NCI-H146 treated with DMSO at 0.1 percent for 48 hours (cell line): ENCODE measurements around the gene UQCR11.

Experiments
- DNase-seq: peaks from one replicate; lab custom pipeline; 2025; ENCODE audit not compliant: unreplicated experiment; lab: John Stamatoyannopoulos, UW

The UQCR11 gene

DNA sequence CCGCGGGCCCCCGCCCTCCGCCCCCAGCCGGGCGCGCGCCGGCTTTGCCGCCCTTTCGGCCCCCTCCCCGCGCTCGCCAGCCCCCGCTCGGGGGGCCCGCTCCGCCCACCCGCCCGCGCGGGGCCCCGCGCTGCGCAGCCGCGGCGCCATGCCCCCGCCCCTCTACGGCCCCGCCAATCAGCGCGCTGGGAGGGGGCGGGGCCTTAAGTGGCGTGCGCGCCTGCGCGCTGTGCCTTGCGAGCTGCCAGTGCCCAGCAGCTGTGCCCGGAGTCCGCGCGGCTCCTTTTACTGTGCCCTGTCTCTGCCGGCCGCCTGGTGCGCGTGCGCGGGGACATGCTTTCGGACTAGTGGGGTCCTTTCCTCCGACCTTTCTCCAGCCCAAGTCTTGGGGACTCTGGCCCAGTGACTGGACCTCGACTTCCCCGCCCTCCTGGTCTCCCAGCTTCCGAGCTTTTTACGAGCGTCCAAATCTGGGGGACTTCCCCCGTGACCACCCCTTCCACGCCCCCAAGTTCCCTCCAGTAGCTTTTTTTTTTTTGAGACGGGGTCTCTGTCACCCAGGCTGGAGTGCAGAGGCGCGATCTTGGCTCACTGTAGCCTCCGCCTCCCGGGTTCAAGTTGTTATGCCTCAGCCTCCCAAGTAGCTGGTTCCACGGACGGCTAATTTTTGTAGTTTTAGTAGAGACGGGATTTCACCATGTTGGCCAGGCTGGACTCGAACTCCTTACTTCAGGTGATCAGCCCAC is 12.3 kb downstream of the UQCR11 start, which contains the start of gene MBD3:
Gene MBD3 (minus strand): TSS at position 111 of the 746 bp plus-strand sequence. CDS start 234 bp downstream, outside the sequence.
- DNase-seq = peak; percentile 53

- peak; percentile 43 for DNase-seq
Measured at GRCh38 chr19:1592024-1592754, 13.1 kb downstream of the UQCR11 start.

- DNase-seq = peak; percentile 33
Measured at GRCh38 chr19:1591421-1592023, 13.7 kb downstream of the UQCR11 start.

DNA sequence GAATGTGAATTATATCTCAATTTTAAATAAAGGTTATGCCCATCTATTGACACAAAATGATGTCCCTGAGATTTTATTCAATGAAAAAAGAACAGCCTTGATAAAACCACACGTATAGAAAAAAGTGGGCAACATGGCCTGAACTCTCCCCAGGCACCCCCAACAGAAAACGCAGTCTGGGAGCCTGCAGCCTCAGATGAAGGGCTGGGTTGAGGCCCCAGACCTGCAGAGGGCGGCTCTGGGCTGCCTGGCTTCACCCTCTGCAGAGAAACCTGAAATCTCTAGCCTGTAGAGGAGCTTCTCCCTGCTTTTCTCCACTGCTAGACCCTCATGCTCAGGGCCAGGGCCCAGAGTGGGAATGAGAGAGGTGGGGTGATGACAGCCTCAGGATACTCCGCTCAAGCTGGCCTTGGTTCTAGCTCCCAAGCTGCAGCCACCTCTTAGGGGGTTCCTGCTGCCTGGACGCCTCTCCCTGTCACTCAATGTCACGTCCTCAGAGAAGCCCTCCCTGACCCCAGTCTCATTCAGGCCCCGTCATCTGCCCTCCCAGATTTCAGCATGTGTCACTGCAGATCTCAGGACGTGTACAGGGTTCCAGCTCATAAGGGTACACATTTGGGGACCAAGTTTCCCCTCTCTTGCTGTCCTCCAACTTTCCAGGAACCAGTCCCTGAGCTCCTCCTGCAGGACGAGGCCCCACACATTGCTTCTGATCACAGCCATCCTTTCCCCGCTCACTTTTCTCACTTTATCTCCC is 14.4 kb downstream of the UQCR11 start:
- DNase-seq = no peak

GRCh38 chr19:1587872-1588271 is 17.4 kb downstream of the UQCR11 start:
- no peak for DNase-seq

DNA sequence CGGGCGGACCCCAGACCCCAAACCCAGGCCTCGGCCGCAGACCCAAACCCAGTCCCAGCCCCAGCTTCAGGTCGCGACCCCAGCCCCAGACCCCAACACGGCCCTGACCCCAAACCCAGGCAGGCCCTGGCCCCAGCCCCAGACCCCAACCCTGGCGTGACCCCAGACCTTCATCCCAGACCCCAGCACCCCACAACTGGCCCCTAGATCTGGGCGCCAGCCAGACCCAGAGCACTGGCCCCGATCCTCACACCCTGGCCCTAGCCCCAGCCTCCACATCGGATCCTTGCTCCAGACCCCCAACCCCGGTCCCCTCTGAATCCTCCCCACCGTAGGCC is 20.1 kb downstream of the UQCR11 start:
- DNase-seq = no peak

DNA sequence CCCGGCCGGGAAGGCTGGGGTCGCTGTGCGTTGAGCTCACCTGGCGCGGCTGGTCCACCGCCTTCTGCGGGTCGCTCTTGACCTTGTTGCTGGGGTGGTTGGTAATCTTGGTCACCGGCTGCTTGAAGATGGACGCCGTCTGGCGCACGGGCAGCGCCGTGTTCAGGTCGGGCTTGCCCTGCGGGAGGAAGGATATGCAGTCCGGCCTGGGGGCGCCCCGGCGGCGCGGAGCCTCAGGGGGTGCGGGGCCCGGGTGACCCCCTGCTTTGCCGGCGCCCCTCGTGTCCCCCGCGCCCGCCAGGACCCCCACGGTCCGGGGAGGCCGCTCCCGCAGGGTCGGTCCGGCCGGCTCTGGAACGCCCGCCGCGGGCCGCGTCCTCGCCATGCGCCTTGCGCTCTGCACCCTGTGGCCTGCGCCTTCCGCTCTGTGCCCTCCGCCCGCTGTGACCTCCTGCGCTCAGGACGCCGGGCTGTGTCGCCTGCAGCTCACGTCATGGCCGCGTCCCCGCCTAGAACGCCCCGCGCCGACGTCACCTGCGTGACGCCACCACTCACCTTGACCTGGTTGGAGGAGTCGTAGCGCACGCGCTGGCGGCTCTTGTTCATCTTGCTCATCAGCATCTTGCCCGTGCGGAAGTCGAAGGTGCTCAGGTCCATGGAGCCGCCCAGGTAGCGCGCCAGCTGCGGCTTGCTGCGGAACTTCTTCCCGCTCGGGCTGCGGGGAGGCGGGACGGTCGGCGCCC is 20.6 kb downstream of the UQCR11 start:
- DNase-seq = no peak

DNA sequence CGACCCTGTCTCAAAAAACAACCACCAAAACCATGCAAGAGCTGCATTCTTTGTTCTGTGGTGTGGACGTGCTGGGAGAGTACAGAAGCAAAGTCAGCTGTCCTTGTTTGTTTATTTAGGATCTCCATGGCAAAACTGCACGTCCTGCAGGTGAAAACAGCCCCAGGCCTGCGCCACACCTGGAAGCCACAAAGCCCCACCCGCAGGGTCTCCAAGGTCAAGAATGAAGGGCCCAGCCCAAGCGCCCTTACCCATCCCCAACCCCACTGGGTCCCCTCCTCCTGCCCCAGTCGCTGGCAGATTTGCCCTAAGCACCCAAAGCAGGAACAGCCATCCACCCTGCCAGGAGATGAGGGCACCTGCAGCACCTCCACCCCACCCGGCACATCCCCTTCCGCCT is 23.1 kb downstream of the UQCR11 start:
- DNase-seq = peak; percentile 80

DNA sequence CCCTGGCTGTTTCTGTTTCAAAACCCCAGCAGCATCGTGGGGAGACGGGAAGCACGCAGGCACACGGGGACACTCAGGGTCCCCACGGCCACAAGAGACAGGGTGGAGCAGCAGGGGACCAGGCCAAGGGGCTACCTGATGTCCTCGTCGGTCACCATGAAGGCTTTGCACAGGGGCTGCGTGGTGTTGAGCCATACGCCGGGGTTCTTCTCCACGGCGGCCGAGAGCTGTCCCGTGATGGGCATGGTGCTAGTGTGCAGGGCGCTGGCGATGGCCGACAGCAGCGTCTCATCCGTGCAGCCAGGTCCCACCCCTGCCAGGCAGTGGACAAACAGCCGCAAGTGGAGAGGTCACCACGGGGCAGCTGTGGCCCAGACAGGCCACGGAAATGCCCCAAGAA is 24.3 kb downstream of the UQCR11 start:
- DNase-seq = no peak

- DNase-seq = no peak
Measured at GRCh38 chr19:1580382-1580781, 24.9 kb downstream of the UQCR11 start.

GRCh38 chr19:1579222-1579621 is 26.0 kb downstream of the UQCR11 start:
- DNase-seq = no peak

- no peak for DNase-seq
Measured at GRCh38 chr19:1577929-1578618, 27.2 kb downstream of the UQCR11 start.

GRCh38 chr19:1577090-1577928 is 28.0 kb downstream of the UQCR11 start:
- DNase-seq = no peak

DNA sequence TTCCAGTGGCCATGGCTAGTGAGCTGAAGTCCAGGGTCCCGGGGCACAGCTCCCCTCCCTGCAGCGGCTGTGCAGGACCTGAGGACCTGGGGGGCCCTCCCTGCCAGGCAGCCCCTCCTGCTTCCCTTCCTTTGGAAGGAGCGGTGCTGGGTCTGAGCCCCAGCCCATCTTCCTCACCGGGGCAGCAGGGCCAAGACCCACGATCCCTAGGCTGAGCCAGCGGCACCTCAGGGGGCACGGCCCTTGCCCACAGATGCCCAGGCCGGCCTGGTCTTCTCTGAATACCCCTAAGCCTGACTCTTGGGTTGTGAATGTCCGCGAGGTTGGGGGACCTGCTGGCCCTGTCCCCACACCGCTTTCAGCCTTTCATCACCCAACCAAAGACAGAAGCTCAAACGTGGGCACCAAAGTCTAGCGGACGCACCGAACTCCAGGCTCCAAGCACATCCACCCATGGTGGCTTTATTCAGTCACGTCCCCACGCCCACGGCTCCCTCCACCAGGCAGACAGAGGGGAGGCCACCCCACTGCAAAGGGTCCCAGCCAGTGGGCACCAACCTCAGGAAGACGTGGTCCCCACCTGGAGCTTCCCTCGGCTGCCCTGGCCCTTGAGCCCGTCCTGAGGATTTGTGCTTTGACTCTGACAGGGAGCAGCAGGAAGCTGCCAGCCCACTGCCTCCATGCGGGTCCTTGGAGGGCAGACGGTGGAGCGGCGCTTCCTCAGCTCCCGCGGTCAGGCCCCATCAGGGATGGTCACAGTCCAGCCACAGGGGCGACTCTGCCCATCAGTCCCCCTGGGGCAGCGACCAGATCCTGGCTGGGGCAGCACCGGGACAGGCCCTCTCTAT is 28.8 kb downstream of the UQCR11 start:
- DNase-seq = no peak

GRCh38 chr19:1575323-1576241 is 29.7 kb downstream of the UQCR11 start:
- DNase-seq = no peak

DNA sequence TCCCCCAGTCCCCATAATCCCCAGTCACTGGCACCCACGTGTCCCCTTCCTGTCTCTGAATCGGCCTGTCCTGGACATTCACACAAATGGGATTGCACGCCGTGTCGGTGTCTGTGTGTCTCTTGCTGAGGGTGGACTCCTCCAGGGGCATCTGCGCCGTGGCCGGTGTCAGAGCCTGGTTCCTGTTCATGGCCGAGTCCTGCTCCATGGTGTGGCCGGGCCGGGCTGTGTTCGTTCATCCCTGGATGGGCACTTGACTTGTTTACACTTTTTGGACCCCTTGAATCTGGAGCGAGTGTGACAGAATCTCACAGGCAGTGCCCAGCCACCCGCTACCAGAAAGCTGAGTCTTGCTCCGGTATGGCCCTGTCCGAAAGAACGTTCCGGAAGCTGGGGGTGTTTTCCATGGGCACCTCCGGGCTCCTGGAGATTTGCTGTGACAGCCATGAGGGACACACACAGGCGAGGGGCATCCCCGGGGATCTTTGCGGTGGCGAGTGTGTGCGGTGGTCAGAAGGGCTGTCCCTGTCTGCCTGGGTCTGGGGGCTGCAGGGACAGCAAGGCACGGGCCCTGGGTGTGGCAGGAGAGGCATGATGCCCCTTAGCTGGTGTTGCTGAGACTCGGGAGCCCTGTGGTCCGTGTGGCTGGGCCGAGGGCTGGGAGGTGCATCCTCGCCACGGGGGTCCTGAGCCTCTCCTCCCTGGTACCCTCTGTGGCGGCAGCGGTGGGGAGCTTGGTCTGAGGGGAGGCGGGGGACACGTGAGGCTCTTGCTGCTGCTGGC is 30.7 kb downstream of the UQCR11 start:
- no peak for DNase-seq
